ENCODE data around the gene DNAI1. TPM values are rescaled to one million over a fixed set of nuclear protein-coding genes. Genes with fewer than 3 reads are reported as not detected.

DNAI1 gene
- total RNA-seq, 1 experiment from 2014 or later: 0.25 TPM

GRCh38 chr9:34555936-34556525 lies 97.4 kb downstream of the DNAI1 start:
- no peak for DNase-seq (ENCODE audit: extremely low read depth, low read depth)

GRCh38 chr9:34556949-34557348 lies 98.3 kb downstream of the DNAI1 start:
- no peak for DNase-seq (ENCODE audit: extremely low read depth, low read depth)

- no peak for DNase-seq (ENCODE audit: extremely low read depth, low read depth)
These were observed 99.1 kb downstream of the DNAI1 start for GRCh38 chr9:34557426-34558321.

GRCh38 chr9:34558364-34558763 lies 99.8 kb downstream of the DNAI1 start:
- no peak for DNase-seq (ENCODE audit: extremely low read depth, low read depth)

GRCh38 chr9:34558919-34559623 lies 100.5 kb downstream of the DNAI1 start:
- no peak for DNase-seq (ENCODE audit: extremely low read depth, low read depth)

- DNase-seq (ENCODE audit: extremely low read depth, low read depth): no peak
These were observed 101.2 kb downstream of the DNAI1 start for GRCh38 chr9:34559624-34560455.

GRCh38 chr9:34560599-34561214 lies 102.1 kb downstream of the DNAI1 start:
- no peak for DNase-seq (ENCODE audit: extremely low read depth, low read depth)

GRCh38 chr9:34562135-34562745 lies 103.6 kb downstream of the DNAI1 start:
- DNase-seq (ENCODE audit: extremely low read depth, low read depth): no peak

- no peak for DNase-seq (ENCODE audit: extremely low read depth, low read depth)
These were observed 104.7 kb downstream of the DNAI1 start for GRCh38 chr9:34563262-34563661.

GRCh38 chr9:34564617-34565016 lies 106.0 kb downstream of the DNAI1 start:
- DNase-seq (ENCODE audit: extremely low read depth, low read depth): no peak

- DNase-seq (ENCODE audit: extremely low read depth, low read depth): no peak
These were observed 107.3 kb downstream of the DNAI1 start for GRCh38 chr9:34565856-34566255.

- DNase-seq (ENCODE audit: extremely low read depth, low read depth): no peak
These were observed 107.7 kb downstream of the DNAI1 start for GRCh38 chr9:34566322-34566721.

- DNase-seq (ENCODE audit: extremely low read depth, low read depth): no peak
These were observed 108.4 kb downstream of the DNAI1 start for GRCh38 chr9:34566972-34567371.

- no peak for DNase-seq (ENCODE audit: extremely low read depth, low read depth)
These were observed 109.5 kb downstream of the DNAI1 start for GRCh38 chr9:34568133-34568532.

GRCh38 chr9:34568774-34569173 lies 110.2 kb downstream of the DNAI1 start:
- no peak for DNase-seq (ENCODE audit: extremely low read depth, low read depth)

GRCh38 chr9:34570376-34570775 lies 111.8 kb downstream of the DNAI1 start:
- DNase-seq (ENCODE audit: extremely low read depth, low read depth): no peak

Measured in NCI-H460 (cell line).